HL-60 (cell line): ENCODE measurements around the gene SIGLEC12.
"Not testable (repeated sequence)": the region's sequence is repeated elsewhere in the genome, so short reads cannot be mapped to it uniquely, and the experiment has no call there.

Experiments
- DNase-seq, 2 experiments: peaks; one replicate each; pipeline ENCODE4 v3.0.0-alpha.2; 2010 to 2020; ENCODE audit warnings: low read depth in 1 of 2, low spot score in 1 of 2
- H3K27ac ChIP-seq: fragments of 250-450 bp; sonication (Bioruptor Pico); replicated peaks from 2 replicates; pipeline ENCODE4 v1.5.1; 2020; ENCODE audit warnings: mild to moderate bottlenecking, moderate library complexity
- H3K27me3 ChIP-seq: fragments of 250-450 bp; sonication (Bioruptor Pico); 2 replicates; pipeline ENCODE4 v1.5.1; 2021; ENCODE audit warnings: mild to moderate bottlenecking, moderate library complexity; ENCODE audit not compliant: insufficient read depth, poor library complexity, severe bottlenecking
- H3K4me3 ChIP-seq: replicated peaks from 2 replicates; pipeline ENCODE4 v1.5.1; 2011; ENCODE audit warnings: mild to moderate bottlenecking, control low read depth, low read length; ENCODE audit not compliant: insufficient read depth
- GABPA ChIP-seq: IDR thresholded peaks from 2 replicates; pipeline ENCODE4 v1.6.1; 2012; ENCODE audit warnings: low read depth
- POLR2AphosphoS5 ChIP-seq: IDR thresholded peaks from 2 replicates; pipeline ENCODE4 v1.6.1; 2012; ENCODE audit warnings: low read depth
- SPI1 ChIP-seq: IDR thresholded peaks from 2 replicates; pipeline ENCODE4 v1.6.1; 2012; ENCODE audit warnings: low read depth, mild to moderate bottlenecking, borderline replicate concordance
- TF ChIP-seq, protein P1 (sequence below): IDR thresholded peaks from 2 replicates; pipeline ENCODE4 v1.6.1; 2012; ENCODE audit warnings: low read depth; ENCODE audit not compliant: insufficient replicate concordance
- TF ChIP-seq, protein P2 (sequence below): IDR thresholded peaks from one replicate; pipeline ENCODE4 v1.5.1; 2011; ENCODE audit warnings: low read length, control low read depth, inconsistent platforms; ENCODE audit not compliant: insufficient read depth

The SIGLEC12 gene

GRCh38 chr19:51503286-51503817 is 1.8 kb upstream of the SIGLEC12 start:
- TF ChIP-seq, protein P1, sequence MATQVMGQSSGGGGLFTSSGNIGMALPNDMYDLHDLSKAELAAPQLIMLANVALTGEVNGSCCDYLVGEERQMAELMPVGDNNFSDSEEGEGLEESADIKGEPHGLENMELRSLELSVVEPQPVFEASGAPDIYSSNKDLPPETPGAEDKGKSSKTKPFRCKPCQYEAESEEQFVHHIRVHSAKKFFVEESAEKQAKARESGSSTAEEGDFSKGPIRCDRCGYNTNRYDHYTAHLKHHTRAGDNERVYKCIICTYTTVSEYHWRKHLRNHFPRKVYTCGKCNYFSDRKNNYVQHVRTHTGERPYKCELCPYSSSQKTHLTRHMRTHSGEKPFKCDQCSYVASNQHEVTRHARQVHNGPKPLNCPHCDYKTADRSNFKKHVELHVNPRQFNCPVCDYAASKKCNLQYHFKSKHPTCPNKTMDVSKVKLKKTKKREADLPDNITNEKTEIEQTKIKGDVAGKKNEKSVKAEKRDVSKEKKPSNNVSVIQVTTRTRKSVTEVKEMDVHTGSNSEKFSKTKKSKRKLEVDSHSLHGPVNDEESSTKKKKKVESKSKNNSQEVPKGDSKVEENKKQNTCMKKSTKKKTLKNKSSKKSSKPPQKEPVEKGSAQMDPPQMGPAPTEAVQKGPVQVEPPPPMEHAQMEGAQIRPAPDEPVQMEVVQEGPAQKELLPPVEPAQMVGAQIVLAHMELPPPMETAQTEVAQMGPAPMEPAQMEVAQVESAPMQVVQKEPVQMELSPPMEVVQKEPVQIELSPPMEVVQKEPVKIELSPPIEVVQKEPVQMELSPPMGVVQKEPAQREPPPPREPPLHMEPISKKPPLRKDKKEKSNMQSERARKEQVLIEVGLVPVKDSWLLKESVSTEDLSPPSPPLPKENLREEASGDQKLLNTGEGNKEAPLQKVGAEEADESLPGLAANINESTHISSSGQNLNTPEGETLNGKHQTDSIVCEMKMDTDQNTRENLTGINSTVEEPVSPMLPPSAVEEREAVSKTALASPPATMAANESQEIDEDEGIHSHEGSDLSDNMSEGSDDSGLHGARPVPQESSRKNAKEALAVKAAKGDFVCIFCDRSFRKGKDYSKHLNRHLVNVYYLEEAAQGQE = no peak
- TF ChIP-seq, protein P2, sequence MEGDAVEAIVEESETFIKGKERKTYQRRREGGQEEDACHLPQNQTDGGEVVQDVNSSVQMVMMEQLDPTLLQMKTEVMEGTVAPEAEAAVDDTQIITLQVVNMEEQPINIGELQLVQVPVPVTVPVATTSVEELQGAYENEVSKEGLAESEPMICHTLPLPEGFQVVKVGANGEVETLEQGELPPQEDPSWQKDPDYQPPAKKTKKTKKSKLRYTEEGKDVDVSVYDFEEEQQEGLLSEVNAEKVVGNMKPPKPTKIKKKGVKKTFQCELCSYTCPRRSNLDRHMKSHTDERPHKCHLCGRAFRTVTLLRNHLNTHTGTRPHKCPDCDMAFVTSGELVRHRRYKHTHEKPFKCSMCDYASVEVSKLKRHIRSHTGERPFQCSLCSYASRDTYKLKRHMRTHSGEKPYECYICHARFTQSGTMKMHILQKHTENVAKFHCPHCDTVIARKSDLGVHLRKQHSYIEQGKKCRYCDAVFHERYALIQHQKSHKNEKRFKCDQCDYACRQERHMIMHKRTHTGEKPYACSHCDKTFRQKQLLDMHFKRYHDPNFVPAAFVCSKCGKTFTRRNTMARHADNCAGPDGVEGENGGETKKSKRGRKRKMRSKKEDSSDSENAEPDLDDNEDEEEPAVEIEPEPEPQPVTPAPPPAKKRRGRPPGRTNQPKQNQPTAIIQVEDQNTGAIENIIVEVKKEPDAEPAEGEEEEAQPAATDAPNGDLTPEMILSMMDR = no peak
- TF ChIP-seq SPI1 = peak; percentile 83
- H3K27me3 ChIP-seq = no peaks in the 10 kb centered on the region
- H3K27ac ChIP-seq = peak overlapping the region; percentile 66
- DNase-seq = peak; percentile 45 to 65
- no peak overlapping the region for H3K4me3 ChIP-seq

DNA sequence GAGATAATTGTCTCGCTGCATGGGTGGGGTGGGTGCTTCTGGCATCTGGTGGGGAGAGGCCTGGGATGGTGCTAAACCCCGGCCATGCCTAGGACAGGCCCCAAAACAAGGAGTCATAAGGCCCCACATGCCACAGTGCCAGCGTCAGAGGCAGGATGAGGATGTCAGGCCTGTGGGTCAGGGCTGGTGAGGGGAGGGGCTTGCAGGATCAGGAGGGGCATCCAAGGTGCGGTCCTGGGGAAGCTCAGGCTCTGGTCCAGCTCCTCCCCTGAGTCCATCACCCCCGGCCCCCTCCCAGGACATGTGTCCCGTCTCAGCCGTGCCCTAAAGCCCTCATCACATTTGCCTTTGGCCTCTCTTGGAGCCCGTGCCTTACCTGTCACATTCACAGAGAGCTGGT is 669 bp downstream of the SIGLEC12 start:
- Histone ChIP-seq H3K4me3 (peak overlapping the region; percentile 40), H3K27ac (peak overlapping the region; percentile 66)

GRCh38 chr19:51497666-51498065 is 3.9 kb downstream of the SIGLEC12 start:
- Histone ChIP-seq H3K27ac (no peak overlapping the region), H3K27me3 (no peaks in the 10 kb centered on the region), H3K4me3 (no peak overlapping the region)
- TF ChIP-seq, protein P1 = no peak
- TF ChIP-seq, protein P2 = no peak
- TF ChIP-seq SPI1 (no peak), GABPA (no peak), POLR2AphosphoS5 (no peak)
- no peak for DNase-seq

More for the DNA sequence above, 669 bp downstream of the SIGLEC12 start:
- not testable (repeated sequence) for H3K27me3 ChIP-seq, DNase-seq

DNA sequence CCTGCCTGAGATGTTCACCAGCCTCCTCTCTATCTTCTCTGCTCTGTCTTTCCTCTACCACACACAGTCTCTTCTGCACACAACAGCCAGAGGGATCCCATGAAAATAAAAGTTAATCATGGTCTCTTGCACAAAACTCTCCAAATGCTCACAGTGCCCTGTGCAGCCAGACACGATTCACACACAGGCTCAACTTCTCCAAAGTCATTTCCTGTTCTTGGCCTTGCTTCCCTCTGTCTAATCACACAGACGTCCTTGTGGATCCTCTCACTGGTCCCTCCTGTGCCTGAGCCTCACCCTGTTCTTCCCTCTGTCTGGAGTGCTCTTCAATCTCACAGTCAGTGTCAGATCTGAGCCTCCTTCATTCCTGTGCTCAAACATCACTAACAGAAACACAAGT is 7.8 kb downstream of the SIGLEC12 start:
- no peaks in the 10 kb centered on the region for H3K27me3 ChIP-seq
- H3K4me3 ChIP-seq = no peak overlapping the region
- peak overlapping the region; percentile 8; the same call in 1 of the 2 replicates for H3K27ac ChIP-seq
- peak in 1 of 2 experiments; percentile 43 for DNase-seq
- TF ChIP-seq POLR2AphosphoS5 (no peak), SPI1 (peak; percentile 46; the same call in 1 of the 2 replicates)

- H3K27me3 ChIP-seq = no peaks in the 10 kb centered on the region
- TF ChIP-seq, protein P1 = no peak
- TF ChIP-seq POLR2AphosphoS5 (no peak), SPI1 (no peak), GABPA (no peak)
- TF ChIP-seq, protein P2 = no peak
- no peak overlapping the region for H3K27ac ChIP-seq
- DNase-seq = no peak
- H3K4me3 ChIP-seq = no peak overlapping the region
Measured at GRCh38 chr19:51491586-51491985, 10.0 kb downstream of the SIGLEC12 start.
